HCT116 (cell line): ENCODE measurements around the gene TOGARAM1.

ENCODE experiments used
- JUND ChIP-seq: IDR thresholded peaks from 2 replicates; pipeline ENCODE4 v1.6.1; 2012
- POLR2A ChIP-seq: IDR thresholded peaks from 2 replicates; pipeline ENCODE4 v1.7.0; 2011; ENCODE audit warnings: borderline replicate concordance; ENCODE audit not compliant: insufficient read depth, insufficient read length; ENCODE audit errors: extremely low read depth
- POLR2AphosphoS5 ChIP-seq: IDR thresholded peaks from 2 replicates; pipeline ENCODE4 v1.6.1; 2011; ENCODE audit warnings: mild to moderate bottlenecking, low read depth, low read length, moderate library complexity
- ZFX ChIP-seq: fragments of 450-650 bp; IDR thresholded peaks from 2 replicates; pipeline ENCODE4 v1.6.1; 2017
- TF ChIP-seq, protein P1 (sequence below), 3 experiments: fragments of 200-600 bp in 1 of 3; sonication (generic) in 1 of 3; IDR thresholded peaks in 2 of 3; conservative IDR thresholded peaks in 1 of 3; 2 replicates each; pipeline ENCODE4 v1.5.1; 2012 to 2017; ENCODE audit warnings: low read depth in 2 of 3, low read length in 2 of 3, antibody characterized with exemption in 1 of 3, borderline replicate concordance in 1 of 3, control low read depth in 1 of 3, mild to moderate bottlenecking in 1 of 3, mixed read lengths in 1 of 3, mixed run types in 1 of 3, moderate library complexity in 1 of 3; ENCODE audit not compliant: insufficient read depth in 1 of 3

DNA sequence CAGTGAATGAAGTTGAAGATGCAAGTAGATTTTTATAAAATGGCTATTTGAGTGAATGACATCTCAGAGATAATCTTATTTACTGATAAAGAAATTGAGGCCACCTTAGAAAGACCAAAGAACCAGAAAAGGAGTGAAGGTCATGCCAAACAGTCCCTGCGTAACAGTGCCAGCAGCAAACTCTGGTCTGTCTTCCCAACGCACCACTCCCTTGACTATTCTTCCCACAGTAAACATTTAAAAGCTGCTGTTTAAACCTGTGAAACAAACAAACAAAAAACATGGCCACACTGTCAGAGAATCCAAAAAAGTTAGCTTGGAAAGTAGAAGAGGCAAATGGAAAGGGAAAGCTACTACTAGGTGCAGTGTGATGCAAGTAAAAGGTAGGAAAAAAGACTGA, 120.4 kb downstream of the TOGARAM1 start:
- TF ChIP-seq POLR2A: no peak
- no peak for TF ChIP-seq POLR2AphosphoS5
- TF ChIP-seq JUND: no peak
- TF ChIP-seq, protein P1, sequence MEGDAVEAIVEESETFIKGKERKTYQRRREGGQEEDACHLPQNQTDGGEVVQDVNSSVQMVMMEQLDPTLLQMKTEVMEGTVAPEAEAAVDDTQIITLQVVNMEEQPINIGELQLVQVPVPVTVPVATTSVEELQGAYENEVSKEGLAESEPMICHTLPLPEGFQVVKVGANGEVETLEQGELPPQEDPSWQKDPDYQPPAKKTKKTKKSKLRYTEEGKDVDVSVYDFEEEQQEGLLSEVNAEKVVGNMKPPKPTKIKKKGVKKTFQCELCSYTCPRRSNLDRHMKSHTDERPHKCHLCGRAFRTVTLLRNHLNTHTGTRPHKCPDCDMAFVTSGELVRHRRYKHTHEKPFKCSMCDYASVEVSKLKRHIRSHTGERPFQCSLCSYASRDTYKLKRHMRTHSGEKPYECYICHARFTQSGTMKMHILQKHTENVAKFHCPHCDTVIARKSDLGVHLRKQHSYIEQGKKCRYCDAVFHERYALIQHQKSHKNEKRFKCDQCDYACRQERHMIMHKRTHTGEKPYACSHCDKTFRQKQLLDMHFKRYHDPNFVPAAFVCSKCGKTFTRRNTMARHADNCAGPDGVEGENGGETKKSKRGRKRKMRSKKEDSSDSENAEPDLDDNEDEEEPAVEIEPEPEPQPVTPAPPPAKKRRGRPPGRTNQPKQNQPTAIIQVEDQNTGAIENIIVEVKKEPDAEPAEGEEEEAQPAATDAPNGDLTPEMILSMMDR (IDR thresholded peaks at IDR 0.05 in 2 of 3, conservative IDR thresholded peaks at IDR 0.05 in 1 of 3; ENCODE audit: borderline replicate concordance in 1 of 3, insufficient read depth in 1 of 3, low read depth in 2 of 3, low read length in 2 of 3): no peak
- TF ChIP-seq ZFX: no peak
